Measurements from ENCODE around the gene NDUFAF7. TPM values are rescaled to one million over a fixed set of nuclear protein-coding genes. Genes with fewer than 3 reads are reported as not detected.

The NDUFAF7 gene
- total and polyA plus RNA-seq, 12 donors: 15.4 to 42.5 (median 28.7) TPM

DNA sequence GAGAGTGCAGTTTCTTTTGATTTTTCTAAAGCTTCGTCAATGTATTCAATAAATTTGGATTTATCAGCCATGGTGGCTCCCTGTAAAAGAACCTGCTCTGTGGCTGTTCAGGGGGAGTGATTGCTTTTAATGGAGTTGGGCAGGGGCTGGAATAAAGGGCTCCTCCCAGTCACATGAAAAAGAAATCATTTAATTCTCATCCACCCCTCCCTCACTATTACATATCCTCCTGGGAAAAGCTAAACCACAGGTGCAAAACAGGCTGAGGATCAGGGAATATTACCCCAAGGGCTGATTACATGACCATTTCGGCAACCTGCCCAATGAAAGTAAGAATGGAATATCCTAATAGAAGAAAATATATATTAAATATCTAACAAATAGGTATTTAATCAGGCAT, 42.9 kb upstream of the NDUFAF7 start, which contains the start of gene SULT6B1:
Gene SULT6B1, minus strand, starts transcription at position 101 of the 400 bp plus-strand sequence. Its CDS starts 30 bp downstream, at position 71.
- TF ChIP-seq POLR2A (IDR thresholded peaks at IDR 0.05): no peak
- TF ChIP-seq, protein P1, sequence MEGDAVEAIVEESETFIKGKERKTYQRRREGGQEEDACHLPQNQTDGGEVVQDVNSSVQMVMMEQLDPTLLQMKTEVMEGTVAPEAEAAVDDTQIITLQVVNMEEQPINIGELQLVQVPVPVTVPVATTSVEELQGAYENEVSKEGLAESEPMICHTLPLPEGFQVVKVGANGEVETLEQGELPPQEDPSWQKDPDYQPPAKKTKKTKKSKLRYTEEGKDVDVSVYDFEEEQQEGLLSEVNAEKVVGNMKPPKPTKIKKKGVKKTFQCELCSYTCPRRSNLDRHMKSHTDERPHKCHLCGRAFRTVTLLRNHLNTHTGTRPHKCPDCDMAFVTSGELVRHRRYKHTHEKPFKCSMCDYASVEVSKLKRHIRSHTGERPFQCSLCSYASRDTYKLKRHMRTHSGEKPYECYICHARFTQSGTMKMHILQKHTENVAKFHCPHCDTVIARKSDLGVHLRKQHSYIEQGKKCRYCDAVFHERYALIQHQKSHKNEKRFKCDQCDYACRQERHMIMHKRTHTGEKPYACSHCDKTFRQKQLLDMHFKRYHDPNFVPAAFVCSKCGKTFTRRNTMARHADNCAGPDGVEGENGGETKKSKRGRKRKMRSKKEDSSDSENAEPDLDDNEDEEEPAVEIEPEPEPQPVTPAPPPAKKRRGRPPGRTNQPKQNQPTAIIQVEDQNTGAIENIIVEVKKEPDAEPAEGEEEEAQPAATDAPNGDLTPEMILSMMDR (IDR thresholded peaks at IDR 0.05): no peak
- Histone ChIP-seq H3K9me3 (replicated peaks in 1 of 3) (no peaks in the 10 kb centered on the region), H3K27me3 (no peaks in the 10 kb centered on the region), H3K4me1 (replicated peaks in 1 of 2) (peaks cover 10 to 13% of the 10 kb centered on the region in 2 donors), H3K36me3 (replicated peaks in 1 of 2) (no peaks in the 10 kb centered on the region), H3K27ac (peak within 1 kb of the TSS; percentile 61 to 91 (median 79)), H3K4me3 (no peak within 1 kb of the TSS)
- DNase-seq: no peak
- intact Hi-C loops (cut with DNase I): no loop called here
- WGBS, 4 donors: 95 to 100% (median 97%) methylated on average over 2 of the region's 2 CpGs

DNA sequence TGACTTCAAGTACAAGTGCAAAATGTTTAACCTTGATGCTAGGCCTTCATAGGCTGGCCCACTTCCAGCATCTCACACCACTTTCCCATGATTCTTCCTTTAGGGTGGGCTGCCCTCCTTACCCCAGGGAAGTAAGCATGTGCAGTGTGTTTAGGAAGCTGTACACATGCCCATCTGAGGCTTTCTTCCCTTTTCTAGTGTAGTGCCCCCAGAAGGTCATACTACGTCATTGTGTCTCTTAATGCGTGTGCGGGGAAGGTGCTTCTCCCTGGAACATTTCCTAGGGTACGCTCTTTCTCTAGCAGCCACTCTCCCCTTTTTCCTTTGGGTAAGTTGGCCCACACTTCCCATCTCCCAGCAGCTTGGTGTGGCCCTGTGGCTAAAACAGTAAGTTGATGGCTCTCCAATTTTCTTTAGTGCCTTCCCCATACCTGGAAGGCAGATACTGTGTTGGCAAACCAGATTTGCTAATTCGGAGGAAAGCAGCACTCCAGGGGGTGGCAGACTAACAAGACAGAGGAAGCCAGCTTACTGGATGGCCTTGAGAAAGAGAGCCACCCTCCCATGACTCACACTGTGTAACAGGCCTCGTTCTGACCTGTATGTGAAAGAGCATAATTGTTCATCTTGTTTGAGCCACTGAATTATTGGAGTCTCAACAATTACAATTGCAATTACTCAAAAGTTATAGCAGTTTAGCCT, 41.9 kb upstream of the NDUFAF7 start:
- WGBS, 4 donors: 30 to 38% (median 33%) methylated on average over 6 of the region's 6 CpGs
- Histone ChIP-seq H3K4me3 (peak overlapping the region in 1 of 4 donors; percentile 11), H3K36me3 (replicated peaks in 1 of 2) (no peaks in the 10 kb centered on the region), H3K27ac (peak overlapping the region; percentile 61 to 91 (median 79)), H3K9me3 (replicated peaks in 1 of 3) (no peaks in the 10 kb centered on the region), H3K4me1 (replicated peaks in 1 of 2) (peaks cover 10 to 13% of the 10 kb centered on the region in 2 donors), H3K27me3 (no peaks in the 10 kb centered on the region)
- intact Hi-C loops (cut with DNase I): no loop called here
- peak; percentile 77 to 91 (median 90) for DNase-seq
- peak in 1 of 2 donors; percentile 28 for TF ChIP-seq POLR2A (IDR thresholded peaks at IDR 0.05)
- TF ChIP-seq, protein P1 (IDR thresholded peaks at IDR 0.05): peak in 2 of 6 experiments; percentile 5 to 23

DNA sequence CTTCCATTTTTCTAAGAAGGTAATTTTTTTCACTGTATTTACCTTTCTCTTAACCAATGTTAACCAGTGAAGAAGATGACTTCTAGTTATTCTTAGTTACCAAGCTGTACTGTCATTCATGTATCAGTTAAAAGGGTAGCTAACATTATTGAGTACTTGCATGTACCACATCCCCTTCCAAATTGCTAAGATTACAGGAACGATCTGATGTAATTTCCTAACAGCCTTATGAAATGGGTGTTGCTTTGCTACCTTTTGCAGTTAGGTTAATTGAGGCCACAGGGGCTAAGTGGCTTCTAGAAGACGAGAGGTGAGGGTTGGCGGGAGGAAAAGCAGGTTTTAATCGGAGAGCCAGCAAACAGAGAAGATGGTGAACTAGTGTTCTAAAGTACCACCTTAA, 41.2 kb upstream of the NDUFAF7 start:
- TF ChIP-seq, protein P1 (IDR thresholded peaks at IDR 0.05): no peak
- TF ChIP-seq POLR2A (IDR thresholded peaks at IDR 0.05): no peak
- 74 to 86% (median 83%) methylated on average over 4 of the region's 4 CpGs for WGBS, 4 donors
- H3K27ac ChIP-seq: peak overlapping the region in 4 of 5 donors; percentile 42 to 91 (median 80)
- H3K4me1 ChIP-seq (replicated peaks in 1 of 2): peaks cover 10 to 13% of the 10 kb centered on the region in 2 donors
- DNase-seq: no peak
- H3K27me3 ChIP-seq: no peaks in the 10 kb centered on the region
- no peaks in the 10 kb centered on the region for H3K9me3 ChIP-seq (replicated peaks in 1 of 3)
- H3K36me3 ChIP-seq (replicated peaks in 1 of 2): no peaks in the 10 kb centered on the region
- no peak overlapping the region for H3K4me3 ChIP-seq
- intact Hi-C loops (cut with DNase I): no loop called here

DNA sequence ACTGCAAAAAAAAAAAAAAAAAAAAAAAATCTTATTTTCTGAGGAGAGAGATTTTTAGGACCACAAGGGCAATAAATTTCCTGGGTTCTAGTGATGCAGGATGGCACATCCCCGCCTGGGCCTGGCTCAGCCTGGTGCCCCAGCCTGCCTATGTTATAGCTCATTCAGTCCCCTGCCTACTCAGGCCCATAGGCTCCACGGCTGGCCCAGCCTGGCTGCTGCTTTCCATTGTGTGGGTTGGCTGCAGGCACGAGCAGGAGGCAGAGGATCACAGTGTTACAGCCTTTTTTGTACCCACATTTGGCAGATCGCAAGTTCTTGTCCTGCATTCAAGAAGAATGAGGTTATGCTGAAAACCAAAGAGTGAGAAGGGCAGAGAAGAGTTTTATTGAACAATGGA, 40.2 kb upstream of the NDUFAF7 start:
- no peak for DNase-seq
- no peak overlapping the region for H3K4me3 ChIP-seq
- no peak overlapping the region for H3K27ac ChIP-seq
- no peak for TF ChIP-seq POLR2A (IDR thresholded peaks at IDR 0.05)
- TF ChIP-seq, protein P1 (IDR thresholded peaks at IDR 0.05): no peak
- WGBS, 4 donors: 84 to 89% (median 87%) methylated on average over 4 of the region's 4 CpGs
- no peaks in the 10 kb centered on the region for H3K36me3 ChIP-seq (replicated peaks in 1 of 2)
- intact Hi-C loops (cut with DNase I): no loop called here
- no peaks in the 10 kb centered on the region for H3K27me3 ChIP-seq
- H3K4me1 ChIP-seq (replicated peaks in 1 of 2): peaks cover 10 to 13% of the 10 kb centered on the region in 2 donors
- H3K9me3 ChIP-seq (replicated peaks in 1 of 3): no peaks in the 10 kb centered on the region
